ENCODE data around the gene DUS1L.

- no peak for TF ChIP-seq CTCF (conservative IDR thresholded peaks at IDR 0.05; ENCODE audit: low read length)
- TF ChIP-seq EZH2phosphoT487 (IDR thresholded peaks at IDR 0.05; ENCODE audit: borderline replicate concordance): no peak
These were observed 52.3 kb downstream of the DUS1L start for GRCh38 chr17:82013341-82013740.
